Endothelial cell of umbilical vein (primary cell): ENCODE results near the gene PLXND1.
"Not testable (repeated sequence)": the region's sequence is repeated elsewhere in the genome, so short reads cannot be mapped to it uniquely, and the experiment has no call there.

Experiments used
- EZH2 ChIP-seq: IDR thresholded peaks from 2 replicates; pipeline ENCODE4 v1.6.1; 2012; ENCODE audit warnings: borderline replicate concordance, low read depth, mild to moderate bottlenecking, moderate library complexity, low read length, inconsistent platforms; ENCODE audit not compliant: severe bottlenecking
- POLR2A ChIP-seq: IDR thresholded peaks from 2 replicates; pipeline ENCODE4 v1.6.1; 2012; ENCODE audit warnings: low read depth, mild to moderate bottlenecking, control low read depth, low read length
- POLR2AphosphoS5 ChIP-seq: IDR thresholded peaks from 2 replicates; pipeline ENCODE4 v1.6.1; 2012; ENCODE audit warnings: low read depth, mild to moderate bottlenecking, control low read depth, low read length, moderate library complexity; ENCODE audit not compliant: insufficient read depth
- TF ChIP-seq, protein P1 (sequence below), 2 donors: IDR thresholded peaks; 1 replicate in 1 of 2; 2 replicates in 1 of 2; pipeline ENCODE4 v1.5.1; 2011; ENCODE audit warnings: low read length in 2 of 2, mild to moderate bottlenecking in 2 of 2, moderate library complexity in 2 of 2, control low read depth in 1 of 2, inconsistent platforms in 1 of 2, low read depth in 1 of 2; ENCODE audit not compliant: insufficient read depth in 1 of 2; ENCODE audit errors: extremely low read depth in 1 of 2

DNA sequence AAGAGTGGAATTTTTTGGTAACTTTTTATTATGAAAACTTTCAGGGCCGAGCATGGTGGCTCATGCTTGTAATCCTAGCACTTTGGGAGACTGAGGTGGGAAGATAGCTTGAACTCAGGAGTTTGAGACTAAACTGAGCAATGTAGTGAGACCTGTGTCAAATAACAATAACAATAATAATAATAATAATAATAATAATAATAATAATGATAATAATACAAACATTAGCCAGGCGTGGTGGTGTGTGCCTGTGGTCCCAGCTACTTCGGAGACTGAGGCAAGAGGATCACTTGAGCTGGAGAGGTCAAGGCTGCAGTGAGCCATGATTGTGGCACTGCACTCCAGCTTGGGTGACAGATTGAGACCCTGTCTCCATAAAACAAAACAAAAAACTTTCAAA, 60.5 kb downstream of the PLXND1 start:
- TF ChIP-seq POLR2A, POLR2AphosphoS5, EZH2: not testable (repeated sequence)
- TF ChIP-seq, protein P1, sequence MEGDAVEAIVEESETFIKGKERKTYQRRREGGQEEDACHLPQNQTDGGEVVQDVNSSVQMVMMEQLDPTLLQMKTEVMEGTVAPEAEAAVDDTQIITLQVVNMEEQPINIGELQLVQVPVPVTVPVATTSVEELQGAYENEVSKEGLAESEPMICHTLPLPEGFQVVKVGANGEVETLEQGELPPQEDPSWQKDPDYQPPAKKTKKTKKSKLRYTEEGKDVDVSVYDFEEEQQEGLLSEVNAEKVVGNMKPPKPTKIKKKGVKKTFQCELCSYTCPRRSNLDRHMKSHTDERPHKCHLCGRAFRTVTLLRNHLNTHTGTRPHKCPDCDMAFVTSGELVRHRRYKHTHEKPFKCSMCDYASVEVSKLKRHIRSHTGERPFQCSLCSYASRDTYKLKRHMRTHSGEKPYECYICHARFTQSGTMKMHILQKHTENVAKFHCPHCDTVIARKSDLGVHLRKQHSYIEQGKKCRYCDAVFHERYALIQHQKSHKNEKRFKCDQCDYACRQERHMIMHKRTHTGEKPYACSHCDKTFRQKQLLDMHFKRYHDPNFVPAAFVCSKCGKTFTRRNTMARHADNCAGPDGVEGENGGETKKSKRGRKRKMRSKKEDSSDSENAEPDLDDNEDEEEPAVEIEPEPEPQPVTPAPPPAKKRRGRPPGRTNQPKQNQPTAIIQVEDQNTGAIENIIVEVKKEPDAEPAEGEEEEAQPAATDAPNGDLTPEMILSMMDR (IDR thresholded peaks at IDR 0.05; ENCODE audit: extremely low read depth in 1 of 2, insufficient read depth in 1 of 2, low read depth in 1 of 2, low read length in 2 of 2): not testable (repeated sequence)
